OCI-LY7 (cell line): ENCODE measurements around the gene ANKS1B. TPM values are rescaled to one million over a fixed set of nuclear protein-coding genes. Genes with fewer than 3 reads are reported as not detected.

Experiments
- BruUV-seq: library from RNA; stranded (reverse); fragments of 400-500 nt; replicated peaks from 2 replicates; lab custom pipeline; 2021; lab: Mats Ljungman, UMichigan
- CTCF ChIA-PET: fragments of 300-600 bp; sonication (Branson Sonifier 250); formaldehyde crosslinking; loops from one replicate; lab custom pipeline; 2022; ENCODE audit warnings: antibody characterized with exemption; ENCODE audit not compliant: unreplicated experiment; lab: Charles Lee
- POLR2A ChIA-PET: fragments of 300-600 bp; sonication (Branson Sonifier 250); formaldehyde crosslinking; loops from one replicate; lab custom pipeline; 2022; ENCODE audit warnings: antibody characterized with exemption; lab: Charles Lee
- DNase-seq: peaks from one replicate; pipeline ENCODE4 v3.0.0-alpha.2; 2015; ENCODE audit warnings: low spot score
- H2AFZ ChIP-seq: fragments of 200-600 bp; sonication (generic), shearing (Covaris generic); 2 replicates; pipeline ENCODE4 v1.6.1; 2014; ENCODE audit warnings: mild to moderate bottlenecking, antibody characterized with exemption, low read length, moderate library complexity
- H3K27ac ChIP-seq: fragments of 200-600 bp; sonication (generic); 2 replicates; pipeline ENCODE4 v1.5.1; 2014; ENCODE audit warnings: mixed run types, low read depth, mild to moderate bottlenecking, moderate library complexity, low read length, inconsistent platforms; ENCODE audit not compliant: poor library complexity, severe bottlenecking
- H3K36me3 ChIP-seq: fragments of 200-600 bp; sonication (generic); 2 replicates; pipeline ENCODE4 v1.6.1; 2014; ENCODE audit warnings: mild to moderate bottlenecking, antibody characterized with exemption, low read length, moderate library complexity, mixed read lengths; ENCODE audit not compliant: insufficient read depth
- H3K4me1 ChIP-seq: fragments of 200-600 bp; sonication (generic); 2 replicates; pipeline ENCODE4 v1.5.1; 2014; ENCODE audit warnings: mild to moderate bottlenecking, low read length; ENCODE audit not compliant: insufficient read depth, poor library complexity, severe bottlenecking
- H3K4me2 ChIP-seq: fragments of 200-600 bp; sonication (generic); 2 replicates; pipeline ENCODE4 v1.6.1; 2014; ENCODE audit warnings: mild to moderate bottlenecking, low read length
- H3K4me3 ChIP-seq: fragments of 200-600 bp; sonication (generic); 2 replicates; pipeline ENCODE4 v1.5.1; 2014; ENCODE audit warnings: mild to moderate bottlenecking, low read depth, low read length; ENCODE audit not compliant: poor library complexity, severe bottlenecking
- H3K79me2 ChIP-seq: fragments of 200-600 bp; sonication (generic); 2 replicates; pipeline ENCODE4 v1.6.1; 2016; ENCODE audit warnings: low read depth, mild to moderate bottlenecking, low read length, moderate library complexity, mixed read lengths; ENCODE audit not compliant: insufficient read depth
- H3K9me2 ChIP-seq: fragments of 200-600 bp; sonication (generic); 2 replicates; pipeline ENCODE4 v1.6.1; 2016; ENCODE audit warnings: mild to moderate bottlenecking, low read length, mixed read lengths; ENCODE audit not compliant: insufficient read depth
- H3K9me3 ChIP-seq: fragments of 200-600 bp; sonication (generic); 2 replicates; pipeline ENCODE4 v1.6.1; 2014; ENCODE audit warnings: mild to moderate bottlenecking, mixed run types, low read length, mixed read lengths
- H4K20me1 ChIP-seq: fragments of 200-600 bp; sonication (generic); 2 replicates; pipeline ENCODE4 v1.6.1; 2014; ENCODE audit warnings: mild to moderate bottlenecking, antibody characterized with exemption, low read length, moderate library complexity, mixed read lengths; ENCODE audit not compliant: insufficient read depth
- CTCF ChIP-seq: fragments of 200-600 bp; sonication (generic); conservative IDR thresholded peaks from 2 replicates; pipeline ENCODE4 v1.5.1; 2014; ENCODE audit warnings: mild to moderate bottlenecking, antibody characterized with exemption, low read length, moderate library complexity, mixed read lengths
- EZH2phosphoT487 ChIP-seq: fragments of 200-600 bp; sonication (generic); IDR thresholded peaks from 2 replicates; pipeline ENCODE4 v1.6.1; 2018; ENCODE audit warnings: low read depth, borderline replicate concordance, mild to moderate bottlenecking, mixed run types, antibody characterized with exemption, low read length, moderate library complexity, mixed read lengths
- intact Hi-C: fragments of 100-400 bp; cut with micrococcal nuclease; formaldehyde crosslinking; loops from one replicate; pipeline ENCODE4 v1.10.0; 2022; ENCODE audit not compliant: unreplicated experiment
- total RNA-seq, 2 experiments: library from RNA; depleted of rRNA in 1 of 2; stranded (reverse); fragments of >200 nt in 1 of 2; shearing (Covaris generic) in 1 of 2; gene quantifications; 2 replicates each; pipeline ENCODE4 v1.2.3, GENCODE V29; 2014 to 2022

Gene ANKS1B
- total RNA-seq, 2 experiments from 2014 or later = 2.9 to 6.0 TPM

- no peak overlapping the region for H3K27ac ChIP-seq
- TF ChIP-seq EZH2phosphoT487 (no peak), CTCF (no peak)
- intact Hi-C loops = no loop called here
- POLR2A ChIA-PET = no interaction called here
- H4K20me1 ChIP-seq = no peaks in the 10 kb centered on the region
- no peak overlapping the region for H2AFZ ChIP-seq
- H3K9me3 ChIP-seq = no peaks in the 10 kb centered on the region
- H3K9me2 ChIP-seq = no peaks in the 10 kb centered on the region
- peaks cover 11% of the 10 kb centered on the region; the same call in 1 of the 2 replicates for H3K36me3 ChIP-seq
- no peaks in the 10 kb centered on the region for H3K4me1 ChIP-seq
- no peak overlapping the region for H3K4me3 ChIP-seq
- H3K79me2 ChIP-seq = no peaks in the 10 kb centered on the region
- no TSS peak for BruUV-seq
- no peak for DNase-seq
- no peak overlapping the region for H3K4me2 ChIP-seq
- CTCF ChIA-PET = no interaction called here
Observed at GRCh38 chr12:98738002-98738401, 1246.7 kb downstream of the ANKS1B start.

- H3K36me3 ChIP-seq = peaks cover 17% of the 10 kb centered on the region
- H3K4me1 ChIP-seq = no peaks in the 10 kb centered on the region
- no peaks in the 10 kb centered on the region for H4K20me1 ChIP-seq
- ChIA-PET CTCF (interaction anchor here (0.6 kb wide), 1 partner anchor 82 kb away, joined by 3 read pairs; no protein-coding TSS in a partner anchor), POLR2A (no interaction called here)
- TF ChIP-seq CTCF (no peak), EZH2phosphoT487 (no peak)
- no peak overlapping the region for H3K27ac ChIP-seq
- no peak overlapping the region for H3K4me2 ChIP-seq
- intact Hi-C loops = no loop called here
- no peak for DNase-seq
- no TSS peak for BruUV-seq
- H3K4me3 ChIP-seq = no peak overlapping the region
- H3K9me2 ChIP-seq = no peaks in the 10 kb centered on the region
- H3K9me3 ChIP-seq = no peaks in the 10 kb centered on the region
- H3K79me2 ChIP-seq = no peaks in the 10 kb centered on the region
- H2AFZ ChIP-seq = no peak overlapping the region
Observed at GRCh38 chr12:98737322-98737712, 1247.4 kb downstream of the ANKS1B start.
